ENCODE data around the gene ADAT2.

GRCh38 chr6:143419526-143419925 lies 31.0 kb downstream of the ADAT2 start:
- TF ChIP-seq MYC (IDR thresholded peaks at IDR 0.05; ENCODE audit: low read depth, low read length) (no peak), POLR2A (IDR thresholded peaks at IDR 0.05; ENCODE audit: low read depth, low read length) (no peak)
